Liver (tissue), 9 donors: ENCODE data around the gene SESN1. TPM values are rescaled to one million over a fixed set of nuclear protein-coding genes. Genes with fewer than 3 reads are reported as not detected.

Experiments used
- DNase-seq: peaks from one replicate; pipeline ENCODE4 v3.0.0-alpha.2; 2017; ENCODE audit warnings: low spot score
- H3K27ac ChIP-seq, 2 donors: one replicate each; pipeline ENCODE4 v1.7.0; 2013; ENCODE audit warnings: inconsistent platforms in 2 of 2, low read length in 2 of 2, control low read depth in 1 of 2, low read depth in 1 of 2, mild to moderate bottlenecking in 1 of 2
- H3K27me3 ChIP-seq, 4 donors: one replicate each; pipeline versions ENCODE4 v1.6.1 to v1.7.0; 2013; ENCODE audit warnings: low read length in 3 of 4, inconsistent platforms in 1 of 4, mild to moderate bottlenecking in 1 of 4, moderate library complexity in 1 of 4; ENCODE audit not compliant: control insufficient read depth in 4 of 4, insufficient read depth in 4 of 4
- H3K36me3 ChIP-seq, 4 donors: one replicate each; pipeline versions ENCODE4 v1.6.1 to v1.7.0; 2013; ENCODE audit warnings: low read length in 3 of 4, mild to moderate bottlenecking in 3 of 4, low read depth in 1 of 4, moderate library complexity in 1 of 4; ENCODE audit not compliant: control insufficient read depth in 4 of 4, insufficient read depth in 3 of 4
- H3K4me1 ChIP-seq, 4 donors: one replicate each; pipeline versions ENCODE4 v1.6.1 to v1.7.0; 2013; ENCODE audit warnings: low read length in 3 of 4, mild to moderate bottlenecking in 3 of 4, moderate library complexity in 1 of 4; ENCODE audit not compliant: control insufficient read depth in 4 of 4, insufficient read depth in 4 of 4
- H3K4me3 ChIP-seq, 3 donors: one replicate each; pipeline versions ENCODE4 v1.6.1 to v1.7.0; 2013; ENCODE audit warnings: low read length in 3 of 3, control low read depth in 1 of 3, low read depth in 1 of 3, mild to moderate bottlenecking in 1 of 3
- H3K9ac ChIP-seq, 2 donors: one replicate each; pipeline ENCODE4 v1.7.0; 2013; ENCODE audit warnings: low read length in 2 of 2, mild to moderate bottlenecking in 2 of 2, moderate library complexity in 2 of 2, control low read depth in 1 of 2, low read depth in 1 of 2
- H3K9me3 ChIP-seq, 4 donors: one replicate each; pipeline versions ENCODE4 v1.6.1 to v1.7.0; 2013; ENCODE audit warnings: low read length in 3 of 4; ENCODE audit not compliant: control insufficient read depth in 4 of 4
- ATF3 ChIP-seq: IDR thresholded peaks from 2 replicates; pipeline ENCODE4 v1.6.1; 2016; ENCODE audit warnings: antibody characterized with exemption
- CTCF ChIP-seq: fragments of 150-350 bp; IDR thresholded peaks from 2 replicates; pipeline ENCODE4 v1.5.1; 2017; ENCODE audit warnings: improper control_type of control experiment, low read depth, low read length; ENCODE audit not compliant: missing input control
- EGR1 ChIP-seq, 2 donors: IDR thresholded peaks; 2 replicates each; pipeline ENCODE4 v1.6.1; 2016 to 2018; ENCODE audit warnings: antibody characterized with exemption in 2 of 2, low read depth in 2 of 2
- FOXA1 ChIP-seq: IDR thresholded peaks from 2 replicates; pipeline ENCODE4 v1.6.1; 2016; ENCODE audit warnings: antibody characterized with exemption
- FOXA2 ChIP-seq: IDR thresholded peaks from 2 replicates; pipeline ENCODE4 v1.6.1; 2016; ENCODE audit warnings: antibody characterized with exemption
- GABPA ChIP-seq, 2 donors: IDR thresholded peaks in 1 of 2; conservative IDR thresholded peaks in 1 of 2; 2 replicates each; pipeline ENCODE4 v1.6.1; 2016; ENCODE audit warnings: antibody characterized with exemption in 2 of 2, mild to moderate bottlenecking in 1 of 2, moderate library complexity in 1 of 2
- HNF4A ChIP-seq, 2 donors: conservative IDR thresholded peaks; 2 replicates each; pipeline ENCODE4 v1.6.1; 2016; ENCODE audit warnings: antibody characterized with exemption in 2 of 2, mild to moderate bottlenecking in 2 of 2
- HNF4G ChIP-seq: IDR thresholded peaks from 2 replicates; pipeline ENCODE4 v1.6.1; 2016; ENCODE audit warnings: antibody characterized with exemption
- JUND ChIP-seq, 2 donors: IDR thresholded peaks; 2 replicates each; pipeline ENCODE4 v1.6.1; 2016; ENCODE audit warnings: antibody characterized with exemption in 2 of 2
- MAX ChIP-seq: IDR thresholded peaks from 2 replicates; pipeline ENCODE4 v1.6.1; 2016; ENCODE audit warnings: antibody characterized with exemption
- NR2F2 ChIP-seq: IDR thresholded peaks from 2 replicates; pipeline ENCODE4 v1.6.1; 2016; ENCODE audit warnings: antibody characterized with exemption
- RAD21 ChIP-seq, 2 donors: IDR thresholded peaks; 2 replicates each; pipeline ENCODE4 v1.6.1; 2016; ENCODE audit warnings: antibody characterized with exemption in 2 of 2, mild to moderate bottlenecking in 2 of 2
- REST ChIP-seq: IDR thresholded peaks from 2 replicates; pipeline ENCODE4 v1.6.1; 2016; ENCODE audit warnings: antibody characterized with exemption, mild to moderate bottlenecking
- RXRA ChIP-seq, 2 donors: IDR thresholded peaks; 2 replicates each; pipeline ENCODE4 v1.6.1; 2017 to 2018; ENCODE audit warnings: antibody characterized with exemption in 2 of 2, mild to moderate bottlenecking in 1 of 2
- SP1 ChIP-seq: IDR thresholded peaks from 2 replicates; pipeline ENCODE4 v1.6.1; 2018; ENCODE audit warnings: antibody characterized with exemption, mild to moderate bottlenecking
- TAF1 ChIP-seq: conservative IDR thresholded peaks from 2 replicates; pipeline ENCODE4 v1.6.1; 2016; ENCODE audit warnings: antibody characterized with exemption, mild to moderate bottlenecking
- YY1 ChIP-seq: IDR thresholded peaks from 2 replicates; pipeline ENCODE4 v1.6.1; 2016; ENCODE audit warnings: antibody characterized with exemption, mild to moderate bottlenecking
- ZBTB33 ChIP-seq: IDR thresholded peaks from 2 replicates; pipeline ENCODE4 v1.6.1; 2016; ENCODE audit warnings: antibody characterized with exemption
- WGBS: extraction: QIAGEN DNeasy Blood & Tissue Kit; methylation state at CpG from one replicate; pipeline ENCODE4 v1.1.7; 2013; 5-methylcytosine and 5-hydroxymethylcytosine counted together
- polyA plus RNA-seq, 2 donors: library from polyadenylated mRNA; stranded (reverse) in 1 of 2; unstranded in 1 of 2; fragments of 200-250 nt in 1 of 2; fragments of >200 nt in 1 of 2; fragmentation: Nextera tagmentation in 1 of 2; extraction: Ambion mirVana in 1 of 2; gene quantifications; one replicate each; pipeline versions ENCODE4 v1.2.1 to v1.2.3, GENCODE V29; 2013 to 2015
- total RNA-seq, 2 donors: library from RNA; depleted of rRNA; stranded (reverse); fragments of >200 nt; gene quantifications; one replicate each; pipeline ENCODE4 v1.2.3, GENCODE V29; 2014
- donor health status: healthy.
- donor health status: healthy.
- donor health status: healthy.
- donor health status: healthy.
- donor health status: healthy.

The SESN1 gene
- total and polyA plus RNA-seq, 4 donors, result 6.2 to 17.0 (median 11.0) TPM

GRCh38 chr6:109051301-109052017, 43.2 kb downstream of the SESN1 start:
- Histone ChIP-seq H3K27ac (no peak overlapping the region), H3K36me3 (no peaks in the 10 kb centered on the region), H3K4me3 (no peak overlapping the region), H3K9me3 (no peaks in the 10 kb centered on the region), H3K27me3 (no peaks in the 10 kb centered on the region), H3K4me1 (peaks cover 0 to 4% (median 2%) of the 10 kb centered on the region in 4 donors), H3K9ac (no peak overlapping the region)
- no peak for TF ChIP-seq HNF4G
- WGBS, result 96% methylated on average over 1 of the region's 1 CpG
- DNase-seq, result no peak

GRCh38 chr6:109050447-109051102, 44.1 kb downstream of the SESN1 start:
- no peaks in the 10 kb centered on the region for H3K27me3 ChIP-seq
- H3K4me3 ChIP-seq, result no peak overlapping the region
- H3K27ac ChIP-seq, result no peak overlapping the region
- no peak for TF ChIP-seq GABPA (IDR thresholded peaks at IDR 0.05 in 1 of 2, conservative IDR thresholded peaks at IDR 0.05 in 1 of 2)
- TF ChIP-seq NR2F2, result no peak
- TF ChIP-seq TAF1, result no peak
- no peak for TF ChIP-seq FOXA2
- no peak for TF ChIP-seq REST
- TF ChIP-seq RAD21 (IDR thresholded peaks at IDR 0.05), result no peak
- no peak for TF ChIP-seq MAX
- no peak for TF ChIP-seq ATF3
- no peak for TF ChIP-seq HNF4G
- no peak for TF ChIP-seq EGR1 (IDR thresholded peaks at IDR 0.05; ENCODE audit: low read depth in 2 of 2)
- TF ChIP-seq HNF4A (conservative IDR thresholded peaks at IDR 0.05), result no peak
- no peak for TF ChIP-seq JUND (IDR thresholded peaks at IDR 0.05)
- no peak for TF ChIP-seq SP1
- TF ChIP-seq RXRA (IDR thresholded peaks at IDR 0.05), result no peak
- no peak for TF ChIP-seq CTCF
- no peak for TF ChIP-seq FOXA1
- TF ChIP-seq ZBTB33, result no peak
- no peak for TF ChIP-seq YY1
- H3K36me3 ChIP-seq, result no peaks in the 10 kb centered on the region
- peaks cover 0 to 4% (median under 1%) of the 10 kb centered on the region in 4 donors for H3K4me1 ChIP-seq
- no peaks in the 10 kb centered on the region for H3K9me3 ChIP-seq
- 92% methylated on average over 1 of the region's 1 CpG for WGBS
- DNase-seq, result no peak
- H3K9ac ChIP-seq, result no peak overlapping the region
